Body of pancreas (tissue), 4 donors: Measurements from ENCODE around the gene CMKLR1. TPM values are rescaled to one million over a fixed set of nuclear protein-coding genes. Genes with fewer than 3 reads are reported as not detected.

Source experiments
- ATAC-seq: fragments of 150-250 bp; one replicate; pipeline ENCODE4 v1.9.1; 2016
- DNase-seq, 4 donors: peaks; one replicate each; pipeline ENCODE4 v3.0.0-alpha.2; 2019
- H3K27ac ChIP-seq, 4 donors: fragments of 200-600 bp; sonication (generic); 1 replicate in 3 of 4; 2 replicates in 1 of 4; pipeline versions ENCODE4 v1.5.1 to v1.6.1; 2016 to 2019; ENCODE audit warnings: mild to moderate bottlenecking in 1 of 4, mixed read lengths in 1 of 4, moderate library complexity in 1 of 4
- H3K27me3 ChIP-seq, 2 donors: fragments of 200-600 bp; sonication (generic); one replicate each; pipeline ENCODE4 v1.6.0; 2016; ENCODE audit warnings: mild to moderate bottlenecking in 1 of 2
- H3K36me3 ChIP-seq, 2 donors: fragments of 200-600 bp; sonication (generic); replicated peaks in 1 of 2; 2 replicates each; pipeline ENCODE4 v1.5.1; 2016; ENCODE audit warnings: low read depth in 2 of 2; ENCODE audit not compliant: insufficient read depth in 1 of 2
- H3K4me1 ChIP-seq: fragments of 200-600 bp; sonication (generic); one replicate; pipeline ENCODE4 v1.6.0; 2016
- H3K4me3 ChIP-seq, 2 donors: fragments of 200-600 bp; sonication (generic); 1 replicate in 1 of 2; 2 replicates in 1 of 2; pipeline ENCODE4 v1.5.1; 2016 to 2019
- H3K9me3 ChIP-seq, 3 donors: fragments of 200-600 bp; sonication (generic); 1 replicate in 2 of 3; 2 replicates in 1 of 3; pipeline ENCODE4 v1.5.1; 2016
- POLR2A ChIP-seq, 3 donors: fragments of 450-650 bp; IDR thresholded peaks; one replicate each; pipeline ENCODE4 v1.6.1; 2016; ENCODE audit warnings: antibody characterized with exemption in 3 of 3, mild to moderate bottlenecking in 2 of 3
- WGBS, 2 donors: methylation state at CpG; one replicate each; pipeline ENCODE4 v1.1.5; 2017; 5-methylcytosine and 5-hydroxymethylcytosine counted together
- intact Hi-C: fragments of 100-400 bp; cut with DNase I; formaldehyde crosslinking; loops from one replicate; pipeline ENCODE4 v1.15.1; 2023
- total RNA-seq, 2 donors: library from RNA; depleted of rRNA; stranded (reverse); fragments of >200 nt; gene quantifications; one replicate each; pipeline ENCODE4 v1.1.0, GENCODE V29; 2016
- TF ChIP-seq, protein P1 (sequence below), 7 experiments: fragments of 450-650 bp in 4 of 7; fragments of 200-600 bp in 3 of 7; sonication (generic) in 3 of 7; IDR thresholded peaks; one replicate each; pipeline ENCODE4 v1.5.1; 2016 to 2019; ENCODE audit warnings: antibody characterized with exemption in 7 of 7

Gene CMKLR1
- total RNA-seq, 2 donors from 2014 or later = 5.3 to 5.7 TPM

DNA sequence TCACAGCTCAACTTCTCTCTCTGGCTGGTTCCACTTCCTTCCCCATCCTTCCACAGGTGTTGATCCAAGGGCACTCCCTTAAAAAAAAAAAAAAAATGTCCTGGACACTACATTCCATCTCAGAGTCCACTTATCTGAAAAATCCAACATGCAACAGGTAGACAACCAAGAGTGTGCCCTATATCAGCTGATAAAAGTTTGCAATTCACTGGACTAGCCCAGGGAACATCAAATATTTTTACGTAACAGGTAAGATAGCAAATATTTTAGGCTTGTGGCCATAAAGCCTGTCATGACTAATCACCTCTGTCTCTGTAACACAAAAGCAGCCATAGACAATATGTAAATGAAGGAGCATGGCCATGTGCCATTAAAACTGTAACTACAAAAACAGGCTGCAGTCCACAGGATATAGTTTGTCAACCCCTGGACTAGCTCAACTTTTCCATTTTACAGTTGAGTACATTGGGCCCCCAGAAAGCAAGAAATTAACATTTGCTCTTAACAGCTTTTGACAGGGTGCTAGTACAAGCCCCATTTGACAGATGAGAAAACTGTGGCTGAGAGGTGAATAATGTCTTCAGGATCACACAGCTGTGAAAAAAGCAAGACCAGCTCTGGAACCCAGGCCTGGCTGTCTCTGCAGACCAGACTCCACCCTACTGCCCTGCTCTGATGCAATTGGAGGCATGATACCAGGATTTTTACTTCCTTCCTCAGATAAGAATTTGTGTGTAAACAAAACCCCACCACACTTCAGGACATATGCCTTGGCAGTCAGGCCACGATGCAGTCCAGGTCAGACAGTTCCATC is 68.9 kb downstream of the CMKLR1 start:
- no peak overlapping the region for H3K27ac ChIP-seq
- no peaks in the 10 kb centered on the region for H3K36me3 ChIP-seq
- DNase-seq = peak in 1 of 4 donors; percentile 11
- peak; percentile 38 for ATAC-seq
- WGBS, 2 donors = 18 to 34% methylated on average over 2 of the region's 2 CpGs
- H3K27me3 ChIP-seq = no peaks in the 10 kb centered on the region
- H3K9me3 ChIP-seq = no peaks in the 10 kb centered on the region
- H3K4me3 ChIP-seq = no peak overlapping the region
- TF ChIP-seq POLR2A (IDR thresholded peaks at IDR 0.05) = no peak
- TF ChIP-seq, protein P1, sequence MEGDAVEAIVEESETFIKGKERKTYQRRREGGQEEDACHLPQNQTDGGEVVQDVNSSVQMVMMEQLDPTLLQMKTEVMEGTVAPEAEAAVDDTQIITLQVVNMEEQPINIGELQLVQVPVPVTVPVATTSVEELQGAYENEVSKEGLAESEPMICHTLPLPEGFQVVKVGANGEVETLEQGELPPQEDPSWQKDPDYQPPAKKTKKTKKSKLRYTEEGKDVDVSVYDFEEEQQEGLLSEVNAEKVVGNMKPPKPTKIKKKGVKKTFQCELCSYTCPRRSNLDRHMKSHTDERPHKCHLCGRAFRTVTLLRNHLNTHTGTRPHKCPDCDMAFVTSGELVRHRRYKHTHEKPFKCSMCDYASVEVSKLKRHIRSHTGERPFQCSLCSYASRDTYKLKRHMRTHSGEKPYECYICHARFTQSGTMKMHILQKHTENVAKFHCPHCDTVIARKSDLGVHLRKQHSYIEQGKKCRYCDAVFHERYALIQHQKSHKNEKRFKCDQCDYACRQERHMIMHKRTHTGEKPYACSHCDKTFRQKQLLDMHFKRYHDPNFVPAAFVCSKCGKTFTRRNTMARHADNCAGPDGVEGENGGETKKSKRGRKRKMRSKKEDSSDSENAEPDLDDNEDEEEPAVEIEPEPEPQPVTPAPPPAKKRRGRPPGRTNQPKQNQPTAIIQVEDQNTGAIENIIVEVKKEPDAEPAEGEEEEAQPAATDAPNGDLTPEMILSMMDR (IDR thresholded peaks at IDR 0.05) = no peak
- no peaks in the 10 kb centered on the region for H3K4me1 ChIP-seq
- intact Hi-C loops = no loop called here

DNA sequence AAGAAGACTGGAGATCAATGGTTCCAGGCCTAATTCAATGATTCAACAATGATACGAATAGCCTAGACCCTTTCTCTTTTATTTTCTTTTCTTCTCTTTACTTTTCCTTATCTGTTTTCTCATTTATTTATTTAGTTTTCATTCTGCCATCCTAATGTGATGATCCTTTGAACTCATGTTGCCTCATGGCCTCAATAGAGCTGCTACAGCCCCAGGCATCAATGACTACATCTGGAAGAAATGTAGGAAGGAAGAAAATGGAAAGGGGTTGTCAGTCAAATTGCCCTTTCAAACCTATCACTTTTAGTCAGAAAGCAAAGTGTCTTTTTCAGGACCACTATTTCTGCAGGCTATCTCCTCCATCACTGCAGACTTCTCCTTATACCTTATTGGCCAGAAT is 69.9 kb downstream of the CMKLR1 start:
- no peak for TF ChIP-seq POLR2A (IDR thresholded peaks at IDR 0.05)
- TF ChIP-seq, protein P1 (IDR thresholded peaks at IDR 0.05) = no peak
- H3K36me3 ChIP-seq = no peaks in the 10 kb centered on the region
- H3K27ac ChIP-seq = no peak overlapping the region
- ATAC-seq (no peak), DNase-seq (no peak)
- H3K4me1 ChIP-seq = no peaks in the 10 kb centered on the region
- H3K9me3 ChIP-seq = no peaks in the 10 kb centered on the region
- intact Hi-C loops = no loop called here
- no peak overlapping the region for H3K4me3 ChIP-seq
- no peaks in the 10 kb centered on the region for H3K27me3 ChIP-seq
- WGBS, 2 donors = 65 to 75% methylated on average over 1 of the region's 1 CpG

DNA sequence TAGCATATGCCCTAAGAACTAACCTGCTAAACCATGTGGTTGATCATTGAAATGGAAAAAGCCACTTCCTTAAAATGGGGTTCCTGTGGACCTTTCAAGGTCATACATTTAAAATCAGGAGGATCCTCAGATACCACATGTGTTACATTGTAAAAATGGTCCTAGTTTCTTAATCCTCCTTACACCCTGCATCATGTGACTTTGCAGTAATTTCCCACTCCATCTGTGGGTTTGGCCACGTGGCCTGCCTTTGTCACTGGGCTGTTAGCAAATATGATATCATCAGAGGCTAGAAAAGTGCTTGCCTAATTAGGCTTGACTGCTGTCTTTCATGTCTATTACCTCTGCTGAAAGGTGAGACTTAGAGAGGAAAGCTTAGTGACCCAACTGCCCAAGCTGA is 70.7 kb downstream of the CMKLR1 start:
- WGBS, 2 donors = 32 to 42% methylated on average over 1 of the region's 1 CpG
- intact Hi-C loops = no loop called here
- Histone ChIP-seq H3K27me3 (no peaks in the 10 kb centered on the region), H3K4me1 (no peaks in the 10 kb centered on the region), H3K9me3 (no peaks in the 10 kb centered on the region), H3K36me3 (no peaks in the 10 kb centered on the region), H3K27ac (no peak overlapping the region), H3K4me3 (no peak overlapping the region)
- TF ChIP-seq, protein P1 (IDR thresholded peaks at IDR 0.05) = no peak
- TF ChIP-seq POLR2A (IDR thresholded peaks at IDR 0.05) = no peak
- ATAC-seq (no peak), DNase-seq (no peak)

DNA sequence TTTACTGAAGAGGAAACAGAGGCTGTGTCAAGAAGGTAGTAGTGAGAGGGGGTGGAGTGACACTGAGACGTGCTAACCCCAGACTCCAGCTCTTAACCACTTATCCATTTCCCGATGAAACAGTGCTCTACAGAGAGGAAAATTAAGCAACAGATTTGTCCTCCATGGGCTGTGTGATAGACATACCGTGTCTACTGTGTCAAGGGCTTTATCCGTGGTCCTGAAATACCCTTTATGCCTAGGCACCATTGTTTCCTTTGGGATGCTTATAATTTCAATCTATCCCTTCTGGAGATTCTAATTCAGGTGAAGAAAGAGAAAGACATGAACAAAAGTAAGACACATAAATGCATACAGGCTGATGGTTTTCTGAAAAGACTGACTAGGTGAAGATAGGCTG is 71.7 kb downstream of the CMKLR1 start:
- Histone ChIP-seq H3K4me3 (no peak overlapping the region), H3K36me3 (no peaks in the 10 kb centered on the region), H3K27me3 (no peaks in the 10 kb centered on the region), H3K4me1 (no peaks in the 10 kb centered on the region), H3K9me3 (no peaks in the 10 kb centered on the region), H3K27ac (no peak overlapping the region)
- intact Hi-C loops = no loop called here
- 52 to 60% methylated on average over 4 of the region's 4 CpGs for WGBS, 2 donors
- TF ChIP-seq, protein P1 (IDR thresholded peaks at IDR 0.05) = no peak
- no peak for TF ChIP-seq POLR2A (IDR thresholded peaks at IDR 0.05)
- DNase-seq (no peak), ATAC-seq (no peak)

DNA sequence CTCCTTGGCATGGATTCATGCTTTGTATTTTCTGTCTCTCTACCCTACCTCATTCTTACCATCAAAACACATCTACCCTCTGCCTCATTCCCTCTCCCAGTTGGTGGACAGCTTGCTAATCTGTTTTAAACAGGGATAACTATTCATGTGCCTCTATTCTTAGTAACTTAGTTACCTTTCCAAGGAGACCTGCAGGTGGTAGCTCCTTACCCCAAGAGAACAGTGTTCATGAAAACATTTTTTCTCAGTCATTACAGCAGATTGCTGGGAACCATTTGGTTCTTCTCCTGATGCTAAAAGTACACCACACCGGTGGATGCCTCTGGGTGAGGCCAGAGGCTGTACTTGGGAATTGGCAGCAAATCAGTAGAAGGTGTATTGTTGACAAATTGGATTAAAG is 73.0 kb downstream of the CMKLR1 start:
- WGBS, 2 donors = 56% methylated on average over 1 of the region's 1 CpG
- Histone ChIP-seq H3K9me3 (no peaks in the 10 kb centered on the region), H3K36me3 (no peaks in the 10 kb centered on the region), H3K27ac (no peak overlapping the region), H3K27me3 (no peaks in the 10 kb centered on the region), H3K4me3 (no peak overlapping the region), H3K4me1 (no peaks in the 10 kb centered on the region)
- DNase-seq = no peak
- intact Hi-C loops = no loop called here
- ATAC-seq = no peak
- no peak for TF ChIP-seq POLR2A (IDR thresholded peaks at IDR 0.05)
- TF ChIP-seq, protein P1 (IDR thresholded peaks at IDR 0.05) = no peak
